Measurements from ENCODE around the gene U2AF2.

The U2AF2 gene

GRCh38 chr19:55720214-55720746 lies 65.4 kb downstream of the U2AF2 start:
- DNase-seq, result no peak

GRCh38 chr19:55720801-55721200 lies 66.0 kb downstream of the U2AF2 start:
- no peak for DNase-seq

- DNase-seq, result no peak
Observed at GRCh38 chr19:55723491-55723890, 68.7 kb downstream of the U2AF2 start.

Data from NCI-H524 treated with DMSO at 0.1 percent for 48 hours (cell line).